GM21367 (cell line): Measurements from ENCODE around the gene PLXNB2.

Source experiments
- ATAC-seq: cut with Tn5 transposase; IDR thresholded peaks from one replicate; pipeline ENCODE4 v1.9.1; 2021; ENCODE audit not compliant: unreplicated experiment

PLXNB2 gene

GRCh38 chr22:50267591-50268390, 39.7 kb downstream of the PLXNB2 start:
- ATAC-seq, result no peak

- no peak for ATAC-seq
Measured at GRCh38 chr22:50266994-50267393, 40.5 kb downstream of the PLXNB2 start.

GRCh38 chr22:50264946-50265669, 42.3 kb downstream of the PLXNB2 start:
- ATAC-seq, result no peak

- no peak for ATAC-seq
Measured at GRCh38 chr22:50264104-50264745, 43.2 kb downstream of the PLXNB2 start.

- ATAC-seq, result no peak
Measured at GRCh38 chr22:50262973-50263617, 44.4 kb downstream of the PLXNB2 start.

- no peak for ATAC-seq
Measured at GRCh38 chr22:50262460-50262911, 45.0 kb downstream of the PLXNB2 start.

GRCh38 chr22:50261615-50262459, 45.6 kb downstream of the PLXNB2 start, which contains the start of gene MAPK12:
MAPK12 (minus strand) TSS chr22:50261683; CDS start chr22:50261509, 174 bp downstream.
- no peak for ATAC-seq

- no peak for ATAC-seq
Measured at GRCh38 chr22:50260801-50261614, 46.4 kb downstream of the PLXNB2 start.

- no peak for ATAC-seq
Measured at GRCh38 chr22:50260434-50260800, 47.0 kb downstream of the PLXNB2 start.

- ATAC-seq, result no peak
Measured at GRCh38 chr22:50259302-50259701, 48.1 kb downstream of the PLXNB2 start.

GRCh38 chr22:50258361-50259292, 48.8 kb downstream of the PLXNB2 start:
- ATAC-seq, result no peak

GRCh38 chr22:50257451-50258360, 49.7 kb downstream of the PLXNB2 start:
- no peak for ATAC-seq

- no peak for ATAC-seq
Measured at GRCh38 chr22:50257041-50257440, 50.4 kb downstream of the PLXNB2 start.

GRCh38 chr22:50256258-50256862, 51.1 kb downstream of the PLXNB2 start:
- ATAC-seq, result no peak

- ATAC-seq, result no peak
Measured at GRCh38 chr22:50255607-50256006, 51.8 kb downstream of the PLXNB2 start.

- no peak for ATAC-seq
Measured at GRCh38 chr22:50255099-50255498, 52.3 kb downstream of the PLXNB2 start.

- ATAC-seq, result no peak
Measured at GRCh38 chr22:50253941-50254340, 53.5 kb downstream of the PLXNB2 start.
